Measurements from ENCODE around the gene ITIH2. TPM values are rescaled to one million over a fixed set of nuclear protein-coding genes. Genes with fewer than 3 reads are reported as not detected.

ITIH2 gene
- total and polyA plus RNA-seq, 9 of the 15 experiments (the other 6 are each of a cell fraction or from before 2014, with no cell fraction given) = 0.66 TPM; not detected in 8

DNA sequence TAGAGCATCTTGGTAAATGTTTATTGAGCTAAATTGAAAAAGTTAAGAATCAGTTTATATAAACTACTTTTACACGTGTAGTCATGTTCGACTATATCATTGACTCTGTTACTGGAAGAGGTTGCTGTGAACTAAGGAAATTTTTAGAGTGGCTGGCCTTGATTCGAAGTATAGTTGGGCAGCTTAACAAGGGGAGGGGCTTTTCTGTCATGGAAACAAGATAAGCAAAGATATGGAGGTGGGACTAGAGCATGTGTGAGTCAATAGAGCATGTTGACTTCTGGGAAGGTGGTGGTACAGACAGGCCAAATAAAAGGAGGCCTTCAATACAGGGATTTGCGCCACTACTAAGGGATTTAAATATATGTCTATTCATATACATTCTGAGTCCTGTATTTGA, 92.5 kb downstream of the ITIH2 start:
- Histone ChIP-seq H3K9me1 (ENCODE audit: control insufficient read depth, insufficient read depth, low read length) (no peaks in the 10 kb centered on the region), H2AFZ (ENCODE audit: low read depth, low read length) (no peak overlapping the region), H3K36me3 (ENCODE audit: control insufficient read depth, insufficient read depth, low read length) (peaks cover 83% of the 10 kb centered on the region), H3K27me3 (ENCODE audit: control insufficient read depth in 2 of 2, insufficient read depth in 2 of 2, low read length in 2 of 2) (no peaks in the 10 kb centered on the region), H3K9me3 (replicated peaks; ENCODE audit: control insufficient read depth, insufficient read depth, low read depth, low read length) (no peaks in the 10 kb centered on the region), H3K4me2 (ENCODE audit: insufficient read depth, low read length) (no peak overlapping the region), H4K20me1 (replicated peaks; ENCODE audit: control insufficient read depth, insufficient read depth, low read length) (peaks cover 15% of the 10 kb centered on the region), H3K4me3 (no peak overlapping the region), H3K27ac (ENCODE audit: extremely low read depth, low read depth, low read length) (0 out of 3 replicates have a peak overlapping the region, but pooled peaks have one; percentile 0), H3K79me2 (ENCODE audit: control insufficient read depth, insufficient read depth, low read length) (peaks cover 70% of the 10 kb centered on the region), H3K9ac (ENCODE audit: insufficient read depth in 1 of 2, low read depth in 2 of 2, low read length in 2 of 2) (no peak overlapping the region), H3K4me1 (replicated peaks in 1 of 2; ENCODE audit: control insufficient read depth in 2 of 2, insufficient read depth in 2 of 2, low read length in 2 of 2) (peaks cover 0 to 21% of the 10 kb centered on the region in 2 experiments; a peak in 2 of 5 replicates)
- FAIRE-seq (peak; percentile 79), DNase-seq (ENCODE audit: extremely low read depth in 1 of 4, low spot score in 3 of 4) (peak; percentile 41 to 73 (median 58)), ATAC-seq (peak; percentile 95)
- intact Hi-C loops (cut with micrococcal nuclease) (no loop called here), in situ Hi-C loops (cut with MboI) (no loop called here)
- WGBS (ENCODE audit: insufficient coverage, low coverage, missing lambda C conversion rate) = 36% methylated on average over 4 of the region's 4 CpGs
- ChIA-PET POLR2A (interaction anchor here (1.0 kb wide), 1 partner anchor 18 kb away, joined by 5 read pairs; no protein-coding TSS in a partner anchor), CTCF (ENCODE audit: low intra/inter-chr PET ratio) (no interaction called here)
- TF ChIP-seq NRF1 (conservative IDR thresholded peaks at IDR 0.05 in 1 of 2, IDR thresholded peaks at IDR 0.05 in 1 of 2) (peak; percentile 60 to 63), GATA2 (CRISPR knock-in tag; IDR thresholded peaks at IDR 0.05) (0 out of 2 replicates have a peak, but pooled peaks have one; percentile 22), FOXK2 (conservative IDR thresholded peaks at IDR 0.05 in 1 of 2, IDR thresholded peaks at IDR 0.05 in 1 of 2; ENCODE audit: low read depth in 2 of 2) (peak; percentile 91 to 93), FOS (IDR thresholded peaks at IDR 0.05; ENCODE audit: extremely low read depth, insufficient read length) (no peak), FOSL1 (tag; conservative IDR thresholded peaks at IDR 0.05) (peak; percentile 54; the same call in 1 of the 2 replicates), RFX1 (IDR thresholded peaks at IDR 0.05) (peak; percentile 80), SMAD2 (IDR thresholded peaks at IDR 0.05; ENCODE audit: low read depth, low read length) (no peak), DPF2 (IDR thresholded peaks at IDR 0.05) (peak; percentile 25; the same call in 1 of the 2 replicates), JUND (IDR thresholded peaks at IDR 0.05; ENCODE audit: borderline replicate concordance, low read depth, low read length) (peak; percentile 32; the same call in 1 of the 2 replicates), JUND (tag; IDR thresholded peaks at IDR 0.05; ENCODE audit: borderline replicate concordance, low read depth, low read length) (no peak; the same call in 2 of the 3 replicates), FOXJ2 (tag; IDR thresholded peaks at IDR 0.05) (peak; percentile 68; the same call in 1 of the 2 replicates)
- TF ChIP-seq, protein P1, sequence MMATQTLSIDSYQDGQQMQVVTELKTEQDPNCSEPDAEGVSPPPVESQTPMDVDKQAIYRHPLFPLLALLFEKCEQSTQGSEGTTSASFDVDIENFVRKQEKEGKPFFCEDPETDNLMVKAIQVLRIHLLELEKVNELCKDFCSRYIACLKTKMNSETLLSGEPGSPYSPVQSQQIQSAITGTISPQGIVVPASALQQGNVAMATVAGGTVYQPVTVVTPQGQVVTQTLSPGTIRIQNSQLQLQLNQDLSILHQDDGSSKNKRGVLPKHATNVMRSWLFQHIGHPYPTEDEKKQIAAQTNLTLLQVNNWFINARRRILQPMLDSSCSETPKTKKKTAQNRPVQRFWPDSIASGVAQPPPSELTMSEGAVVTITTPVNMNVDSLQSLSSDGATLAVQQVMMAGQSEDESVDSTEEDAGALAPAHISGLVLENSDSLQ (IDR thresholded peaks at IDR 0.05) = 0 out of 2 replicates have a peak, but pooled peaks have one; percentile 19
- TF ChIP-seq, protein P2, sequence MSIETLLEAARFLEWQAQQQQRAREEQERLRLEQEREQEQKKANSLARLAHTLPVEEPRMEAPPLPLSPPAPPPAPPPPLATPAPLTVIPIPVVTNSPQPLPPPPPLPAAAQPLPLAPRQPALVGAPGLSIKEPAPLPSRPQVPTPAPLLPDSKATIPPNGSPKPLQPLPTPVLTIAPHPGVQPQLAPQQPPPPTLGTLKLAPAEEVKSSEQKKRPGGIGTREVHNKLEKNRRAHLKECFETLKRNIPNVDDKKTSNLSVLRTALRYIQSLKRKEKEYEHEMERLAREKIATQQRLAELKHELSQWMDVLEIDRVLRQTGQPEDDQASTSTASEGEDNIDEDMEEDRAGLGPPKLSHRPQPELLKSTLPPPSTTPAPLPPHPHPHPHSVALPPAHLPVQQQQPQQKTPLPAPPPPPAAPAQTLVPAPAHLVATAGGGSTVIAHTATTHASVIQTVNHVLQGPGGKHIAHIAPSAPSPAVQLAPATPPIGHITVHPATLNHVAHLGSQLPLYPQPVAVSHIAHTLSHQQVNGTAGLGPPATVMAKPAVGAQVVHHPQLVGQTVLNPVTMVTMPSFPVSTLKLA (conservative IDR thresholded peaks at IDR 0.05) = peak; percentile 55 to 77
- TF ChIP-seq, protein P3, sequence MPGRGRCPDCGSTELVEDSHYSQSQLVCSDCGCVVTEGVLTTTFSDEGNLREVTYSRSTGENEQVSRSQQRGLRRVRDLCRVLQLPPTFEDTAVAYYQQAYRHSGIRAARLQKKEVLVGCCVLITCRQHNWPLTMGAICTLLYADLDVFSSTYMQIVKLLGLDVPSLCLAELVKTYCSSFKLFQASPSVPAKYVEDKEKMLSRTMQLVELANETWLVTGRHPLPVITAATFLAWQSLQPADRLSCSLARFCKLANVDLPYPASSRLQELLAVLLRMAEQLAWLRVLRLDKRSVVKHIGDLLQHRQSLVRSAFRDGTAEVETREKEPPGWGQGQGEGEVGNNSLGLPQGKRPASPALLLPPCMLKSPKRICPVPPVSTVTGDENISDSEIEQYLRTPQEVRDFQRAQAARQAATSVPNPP (IDR thresholded peaks at IDR 0.05; ENCODE audit: borderline replicate concordance, insufficient read depth, insufficient read length) = no peak
- TF ChIP-seq, protein P4, sequence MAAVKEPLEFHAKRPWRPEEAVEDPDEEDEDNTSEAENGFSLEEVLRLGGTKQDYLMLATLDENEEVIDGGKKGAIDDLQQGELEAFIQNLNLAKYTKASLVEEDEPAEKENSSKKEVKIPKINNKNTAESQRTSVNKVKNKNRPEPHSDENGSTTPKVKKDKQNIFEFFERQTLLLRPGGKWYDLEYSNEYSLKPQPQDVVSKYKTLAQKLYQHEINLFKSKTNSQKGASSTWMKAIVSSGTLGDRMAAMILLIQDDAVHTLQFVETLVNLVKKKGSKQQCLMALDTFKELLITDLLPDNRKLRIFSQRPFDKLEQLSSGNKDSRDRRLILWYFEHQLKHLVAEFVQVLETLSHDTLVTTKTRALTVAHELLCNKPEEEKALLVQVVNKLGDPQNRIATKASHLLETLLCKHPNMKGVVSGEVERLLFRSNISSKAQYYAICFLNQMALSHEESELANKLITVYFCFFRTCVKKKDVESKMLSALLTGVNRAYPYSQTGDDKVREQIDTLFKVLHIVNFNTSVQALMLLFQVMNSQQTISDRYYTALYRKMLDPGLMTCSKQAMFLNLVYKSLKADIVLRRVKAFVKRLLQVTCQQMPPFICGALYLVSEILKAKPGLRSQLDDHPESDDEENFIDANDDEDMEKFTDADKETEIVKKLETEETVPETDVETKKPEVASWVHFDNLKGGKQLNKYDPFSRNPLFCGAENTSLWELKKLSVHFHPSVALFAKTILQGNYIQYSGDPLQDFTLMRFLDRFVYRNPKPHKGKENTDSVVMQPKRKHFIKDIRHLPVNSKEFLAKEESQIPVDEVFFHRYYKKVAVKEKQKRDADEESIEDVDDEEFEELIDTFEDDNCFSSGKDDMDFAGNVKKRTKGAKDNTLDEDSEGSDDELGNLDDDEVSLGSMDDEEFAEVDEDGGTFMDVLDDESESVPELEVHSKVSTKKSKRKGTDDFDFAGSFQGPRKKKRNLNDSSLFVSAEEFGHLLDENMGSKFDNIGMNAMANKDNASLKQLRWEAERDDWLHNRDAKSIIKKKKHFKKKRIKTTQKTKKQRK (IDR thresholded peaks at IDR 0.05; ENCODE audit: borderline replicate concordance, low read depth, low read length) = no peak
- BruUV-seq (replicated peaks) = no TSS peak

Data from K562 (cell line).